OCI-LY7 (cell line): ENCODE data around the gene ABHD8. TPM values are rescaled to one million over a fixed set of nuclear protein-coding genes. Genes with fewer than 3 reads are reported as not detected.
A peak's percentile ranks its signal among the peaks of the same experiment; 100 is the strongest.

Experiments used
- BruUV-seq: library from RNA; stranded (reverse); fragments of 400-500 nt; replicated peaks from 2 replicates; lab custom pipeline; 2021; lab: Mats Ljungman, UMichigan
- CTCF ChIA-PET: fragments of 300-600 bp; sonication (Branson Sonifier 250); formaldehyde crosslinking; loops from one replicate; lab custom pipeline; 2022; ENCODE audit warnings: antibody characterized with exemption; ENCODE audit not compliant: unreplicated experiment; lab: Charles Lee
- POLR2A ChIA-PET: fragments of 300-600 bp; sonication (Branson Sonifier 250); formaldehyde crosslinking; loops from one replicate; lab custom pipeline; 2022; ENCODE audit warnings: antibody characterized with exemption; lab: Charles Lee
- DNase-seq: peaks from one replicate; pipeline ENCODE4 v3.0.0-alpha.2; 2015; ENCODE audit warnings: low spot score
- H2AFZ ChIP-seq: fragments of 200-600 bp; sonication (generic), shearing (Covaris generic); 2 replicates; pipeline ENCODE4 v1.6.1; 2014; ENCODE audit warnings: mild to moderate bottlenecking, antibody characterized with exemption, low read length, moderate library complexity
- H3K27ac ChIP-seq: fragments of 200-600 bp; sonication (generic); 2 replicates; pipeline ENCODE4 v1.5.1; 2014; ENCODE audit warnings: mixed run types, low read depth, mild to moderate bottlenecking, moderate library complexity, low read length, inconsistent platforms; ENCODE audit not compliant: poor library complexity, severe bottlenecking
- H3K36me3 ChIP-seq: fragments of 200-600 bp; sonication (generic); 2 replicates; pipeline ENCODE4 v1.6.1; 2014; ENCODE audit warnings: mild to moderate bottlenecking, antibody characterized with exemption, low read length, moderate library complexity, mixed read lengths; ENCODE audit not compliant: insufficient read depth
- H3K4me1 ChIP-seq: fragments of 200-600 bp; sonication (generic); 2 replicates; pipeline ENCODE4 v1.5.1; 2014; ENCODE audit warnings: mild to moderate bottlenecking, low read length; ENCODE audit not compliant: insufficient read depth, poor library complexity, severe bottlenecking
- H3K4me2 ChIP-seq: fragments of 200-600 bp; sonication (generic); 2 replicates; pipeline ENCODE4 v1.6.1; 2014; ENCODE audit warnings: mild to moderate bottlenecking, low read length
- H3K4me3 ChIP-seq: fragments of 200-600 bp; sonication (generic); 2 replicates; pipeline ENCODE4 v1.5.1; 2014; ENCODE audit warnings: mild to moderate bottlenecking, low read depth, low read length; ENCODE audit not compliant: poor library complexity, severe bottlenecking
- H3K79me2 ChIP-seq: fragments of 200-600 bp; sonication (generic); 2 replicates; pipeline ENCODE4 v1.6.1; 2016; ENCODE audit warnings: low read depth, mild to moderate bottlenecking, low read length, moderate library complexity, mixed read lengths; ENCODE audit not compliant: insufficient read depth
- H3K9me2 ChIP-seq: fragments of 200-600 bp; sonication (generic); 2 replicates; pipeline ENCODE4 v1.6.1; 2016; ENCODE audit warnings: mild to moderate bottlenecking, low read length, mixed read lengths; ENCODE audit not compliant: insufficient read depth
- H3K9me3 ChIP-seq: fragments of 200-600 bp; sonication (generic); 2 replicates; pipeline ENCODE4 v1.6.1; 2014; ENCODE audit warnings: mild to moderate bottlenecking, mixed run types, low read length, mixed read lengths
- H4K20me1 ChIP-seq: fragments of 200-600 bp; sonication (generic); 2 replicates; pipeline ENCODE4 v1.6.1; 2014; ENCODE audit warnings: mild to moderate bottlenecking, antibody characterized with exemption, low read length, moderate library complexity, mixed read lengths; ENCODE audit not compliant: insufficient read depth
- EZH2phosphoT487 ChIP-seq: fragments of 200-600 bp; sonication (generic); IDR thresholded peaks from 2 replicates; pipeline ENCODE4 v1.6.1; 2018; ENCODE audit warnings: low read depth, borderline replicate concordance, mild to moderate bottlenecking, mixed run types, antibody characterized with exemption, low read length, moderate library complexity, mixed read lengths
- intact Hi-C: fragments of 100-400 bp; cut with micrococcal nuclease; formaldehyde crosslinking; loops from one replicate; pipeline ENCODE4 v1.10.0; 2022; ENCODE audit not compliant: unreplicated experiment
- total RNA-seq, 2 experiments: library from RNA; depleted of rRNA in 1 of 2; stranded (reverse); fragments of >200 nt in 1 of 2; shearing (Covaris generic) in 1 of 2; gene quantifications; 2 replicates each; pipeline ENCODE4 v1.2.3, GENCODE V29; 2014 to 2022
- TF ChIP-seq, protein P1 (sequence below): fragments of 200-600 bp; sonication (generic); conservative IDR thresholded peaks from 2 replicates; pipeline ENCODE4 v1.5.1; 2014; ENCODE audit warnings: mild to moderate bottlenecking, antibody characterized with exemption, low read length, moderate library complexity, mixed read lengths

The ABHD8 gene
- total RNA-seq, 2 experiments from 2014 or later = 11.6 to 18.9 TPM

DNA sequence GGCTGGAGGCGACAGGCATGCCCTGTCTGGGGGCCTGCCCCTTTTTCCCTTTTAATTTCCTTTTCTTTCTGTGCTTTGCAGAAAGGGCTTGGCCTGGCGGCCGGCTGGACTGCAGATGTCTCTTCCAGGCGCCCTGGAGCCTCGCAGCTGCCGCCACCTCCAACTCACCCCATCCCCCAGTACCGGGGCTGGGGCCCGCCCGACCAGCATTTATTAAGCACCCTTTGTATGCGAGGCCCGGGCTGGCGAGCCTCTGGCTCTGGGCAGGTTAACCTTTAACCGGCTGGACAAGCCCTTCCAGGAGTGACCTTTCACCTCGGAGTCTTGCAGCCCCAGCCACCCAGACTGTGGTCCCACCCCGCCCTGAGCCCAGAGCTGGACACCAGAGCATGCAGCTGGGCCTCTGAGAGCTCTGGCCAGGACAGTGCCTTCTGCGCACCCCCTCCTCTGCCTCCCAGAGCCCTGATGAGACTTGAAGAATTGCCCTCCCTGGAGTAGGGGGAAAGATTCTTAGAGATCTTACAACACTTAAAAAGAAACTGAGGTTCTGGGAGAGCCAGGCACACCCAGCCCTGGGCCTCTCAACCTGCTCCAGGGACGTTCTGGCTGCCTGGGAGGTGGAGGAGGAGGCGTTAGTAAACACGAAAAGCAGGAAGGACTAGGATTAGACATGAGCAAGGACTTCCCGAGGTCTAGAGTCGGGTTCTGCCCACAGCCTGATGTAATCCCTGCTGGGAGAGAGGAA is 56.4 kb downstream of the ABHD8 start:
- ChIA-PET CTCF (no interaction called here), POLR2A (interaction anchor here (0.5 kb wide), 1 partner anchor 444 kb away, joined by 5 read pairs; no protein-coding TSS in a partner anchor)
- no peak for TF ChIP-seq EZH2phosphoT487
- TF ChIP-seq, protein P1, sequence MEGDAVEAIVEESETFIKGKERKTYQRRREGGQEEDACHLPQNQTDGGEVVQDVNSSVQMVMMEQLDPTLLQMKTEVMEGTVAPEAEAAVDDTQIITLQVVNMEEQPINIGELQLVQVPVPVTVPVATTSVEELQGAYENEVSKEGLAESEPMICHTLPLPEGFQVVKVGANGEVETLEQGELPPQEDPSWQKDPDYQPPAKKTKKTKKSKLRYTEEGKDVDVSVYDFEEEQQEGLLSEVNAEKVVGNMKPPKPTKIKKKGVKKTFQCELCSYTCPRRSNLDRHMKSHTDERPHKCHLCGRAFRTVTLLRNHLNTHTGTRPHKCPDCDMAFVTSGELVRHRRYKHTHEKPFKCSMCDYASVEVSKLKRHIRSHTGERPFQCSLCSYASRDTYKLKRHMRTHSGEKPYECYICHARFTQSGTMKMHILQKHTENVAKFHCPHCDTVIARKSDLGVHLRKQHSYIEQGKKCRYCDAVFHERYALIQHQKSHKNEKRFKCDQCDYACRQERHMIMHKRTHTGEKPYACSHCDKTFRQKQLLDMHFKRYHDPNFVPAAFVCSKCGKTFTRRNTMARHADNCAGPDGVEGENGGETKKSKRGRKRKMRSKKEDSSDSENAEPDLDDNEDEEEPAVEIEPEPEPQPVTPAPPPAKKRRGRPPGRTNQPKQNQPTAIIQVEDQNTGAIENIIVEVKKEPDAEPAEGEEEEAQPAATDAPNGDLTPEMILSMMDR = no peak
- Histone ChIP-seq H3K4me2 (peak overlapping the region; percentile 95), H3K27ac (peak overlapping the region; percentile 69), H4K20me1 (no peaks in the 10 kb centered on the region), H3K9me2 (no peaks in the 10 kb centered on the region), H3K9me3 (no peaks in the 10 kb centered on the region), H3K4me3 (peak overlapping the region; percentile 73), H2AFZ (peak overlapping the region; percentile 84; the same call in 1 of the 2 replicates), H3K4me1 (peaks cover 37% of the 10 kb centered on the region), H3K79me2 (peaks cover 23% of the 10 kb centered on the region; the same call in 1 of the 2 replicates), H3K36me3 (no peaks in the 10 kb centered on the region)
- intact Hi-C loops = loop anchor here (10.0 kb wide), 1 partner anchor 352 kb away; no protein-coding TSS in a partner anchor
- DNase-seq = no peak
- no TSS peak for BruUV-seq

DNA sequence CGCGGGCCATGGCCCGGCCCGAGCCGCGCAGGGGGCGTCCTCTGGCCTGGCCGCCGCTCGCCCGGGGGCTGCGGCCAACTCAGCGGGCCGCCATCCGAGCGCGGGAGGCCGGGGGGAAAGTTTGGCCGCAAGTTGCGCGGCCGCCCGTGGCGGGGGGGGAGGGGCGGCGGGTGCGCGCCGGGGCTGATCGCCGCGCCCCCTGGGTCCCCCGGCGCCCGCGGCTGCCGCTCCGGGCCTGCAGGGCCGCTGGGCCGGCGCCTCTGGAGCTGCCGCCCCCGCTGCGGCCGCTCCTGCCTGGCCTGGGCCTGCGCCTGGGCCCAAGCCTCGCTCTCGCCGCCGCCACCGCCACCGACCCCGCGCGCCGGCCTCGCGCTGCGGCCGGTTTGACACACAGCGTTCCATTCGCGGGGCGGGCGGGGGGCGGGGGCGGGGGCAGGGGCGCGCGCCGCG is 57.7 kb downstream of the ABHD8 start, which contains the start of gene NR2F6:
NR2F6 (minus strand) TSS at position 385 of the 450 bp plus-strand sequence. CDS start 699 bp downstream, outside the sequence.
- no TSS peak for BruUV-seq
- H3K27ac ChIP-seq = peak within 1 kb of the TSS; percentile 69
- peak within 1 kb of the TSS; percentile 95 for H3K4me2 ChIP-seq
- DNase-seq = no peak
- no peak for TF ChIP-seq EZH2phosphoT487
- H3K4me3 ChIP-seq = peak within 1 kb of the TSS; percentile 74
- no peaks in the 10 kb centered on the region for H3K9me3 ChIP-seq
- H3K4me1 ChIP-seq = peaks cover 43% of the 10 kb centered on the region
- H3K36me3 ChIP-seq = no peaks in the 10 kb centered on the region
- H4K20me1 ChIP-seq = no peaks in the 10 kb centered on the region
- CTCF ChIA-PET = no interaction called here
- H3K79me2 ChIP-seq = peaks cover 23% of the 10 kb centered on the region; the same call in 1 of the 2 replicates
- H2AFZ ChIP-seq = peak within 1 kb of the TSS; percentile 84; the same call in 1 of the 2 replicates
- intact Hi-C loops = loop anchor here (2.0 to 10.0 kb wide), 2 partner anchors 169 to 351 kb away; no protein-coding TSS in a partner anchor
- H3K9me2 ChIP-seq = no peaks in the 10 kb centered on the region
- POLR2A ChIA-PET = no interaction called here

DNA sequence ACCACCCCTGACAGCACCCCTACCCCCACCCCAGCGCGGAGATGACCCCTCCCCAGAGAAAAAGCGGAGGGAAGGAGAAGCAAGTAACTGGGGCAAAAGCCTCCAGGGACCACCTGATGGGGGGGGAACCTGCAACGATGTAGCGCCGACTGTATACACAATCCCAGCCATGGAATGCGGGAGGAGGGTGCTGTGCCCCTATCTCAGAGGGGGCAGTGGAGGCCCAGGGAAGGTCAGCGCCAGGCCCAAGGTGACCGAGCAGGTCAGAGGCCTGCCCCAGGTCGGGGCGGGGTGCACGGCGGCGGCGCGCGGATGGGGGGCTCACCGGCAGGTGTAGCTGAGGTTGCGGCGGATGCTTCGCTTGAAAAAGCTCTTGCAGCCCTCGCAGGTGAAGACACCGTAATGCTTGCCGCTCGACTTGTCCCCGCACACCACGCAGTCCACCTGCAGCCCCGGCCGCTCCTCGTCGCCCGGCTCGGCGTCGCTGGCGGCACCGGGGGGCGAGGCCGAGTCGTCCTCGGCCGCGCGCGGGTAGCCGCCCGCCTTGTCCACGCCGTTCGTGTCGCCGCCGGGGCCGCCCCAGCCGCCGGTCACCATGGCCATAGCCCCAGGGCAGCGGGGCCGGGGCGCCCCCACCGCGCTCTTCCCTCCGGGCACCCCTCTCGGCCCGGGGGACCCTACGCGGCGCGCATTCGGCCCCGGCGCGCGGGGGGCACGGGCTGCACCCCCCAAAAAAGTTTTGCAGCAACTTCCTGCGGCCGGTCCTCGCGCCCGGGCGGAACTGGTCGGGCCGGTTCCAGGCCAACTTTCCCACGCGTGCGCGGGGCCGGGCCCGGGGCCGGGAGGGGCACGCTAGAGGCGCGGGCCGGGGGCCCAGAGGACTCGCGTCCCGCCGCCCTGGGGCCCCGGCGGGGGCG is 58.3 kb downstream of the ABHD8 start:
- BruUV-seq = no TSS peak
- Histone ChIP-seq H3K4me2 (peak overlapping the region; percentile 81), H3K9me3 (no peaks in the 10 kb centered on the region), H4K20me1 (no peaks in the 10 kb centered on the region), H3K27ac (peak overlapping the region; percentile 53), H3K79me2 (peaks cover 23% of the 10 kb centered on the region; the same call in 1 of the 2 replicates), H3K36me3 (no peaks in the 10 kb centered on the region), H3K4me3 (peak overlapping the region; percentile 74), H3K9me2 (no peaks in the 10 kb centered on the region), H2AFZ (no peak overlapping the region), H3K4me1 (peaks cover 43% of the 10 kb centered on the region)
- TF ChIP-seq EZH2phosphoT487 = no peak
- TF ChIP-seq, protein P1 = no peak
- DNase-seq = peak; percentile 73
- intact Hi-C loops = loop anchor here (2.0 to 10.0 kb wide), 2 partner anchors 168 to 350 kb away; no protein-coding TSS in a partner anchor
- POLR2A ChIA-PET = no interaction called here
- CTCF ChIA-PET = no interaction called here
